ENCODE results near the gene NMT1.

GRCh38 chr17:45077643-45078042, 16.5 kb downstream of the NMT1 start:
- TF ChIP-seq ZNF221 (tag by site-specific recombination; IDR thresholded peaks at IDR 0.05; ENCODE audit: borderline replicate concordance) (no peak), ZNF404 (tag by site-specific recombination; IDR thresholded peaks at IDR 0.05) (no peak), ZNF155 (tag by site-specific recombination; IDR thresholded peaks at IDR 0.05) (no peak), ZNF350 (tag by site-specific recombination; IDR thresholded peaks at IDR 0.05) (no peak)

All from HEK293 (cell line).